Epithelial cell of esophagus (primary cell): Measurements from ENCODE around the gene TMEM54.
A peak's percentile ranks its signal among the peaks of the same experiment; 100 is the strongest.

Experiments used
- DNase-seq: peaks from one replicate; pipeline ENCODE4 v3.0.0; 2010; ENCODE audit warnings: low read depth
- H3K4me3 ChIP-seq: 2 replicates; pipeline ENCODE4 v1.5.1; 2011; ENCODE audit warnings: mild to moderate bottlenecking, low read length, control low read depth
- TF ChIP-seq, protein P1 (sequence below): IDR thresholded peaks from 2 replicates; pipeline ENCODE4 v1.5.1; 2011; ENCODE audit warnings: low read depth, mild to moderate bottlenecking, low read length, control low read depth, inconsistent platforms; ENCODE audit not compliant: insufficient read depth; ENCODE audit errors: missing control alignments

The TMEM54 gene

DNA sequence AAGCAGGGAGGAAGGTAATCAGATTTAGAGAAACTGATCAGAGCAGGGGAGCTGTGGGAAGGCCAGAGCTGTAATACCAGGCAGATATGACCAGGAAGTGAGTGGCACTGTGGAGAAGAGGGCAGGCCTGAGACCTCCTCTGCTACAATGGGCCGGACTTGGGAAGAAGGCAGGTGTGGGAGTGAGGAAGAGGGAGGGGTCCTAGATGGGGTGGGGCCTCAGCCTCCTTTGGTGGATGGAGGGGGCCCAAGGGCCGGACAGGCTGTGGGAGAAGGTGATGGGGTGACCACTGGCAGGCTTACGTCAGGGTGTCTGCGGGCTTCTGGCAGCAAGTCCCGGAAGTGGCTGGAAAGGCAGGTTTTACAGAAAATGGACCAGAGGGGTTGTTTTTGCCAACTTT lies 19.9 kb downstream of the TMEM54 start:
- TF ChIP-seq, protein P1, sequence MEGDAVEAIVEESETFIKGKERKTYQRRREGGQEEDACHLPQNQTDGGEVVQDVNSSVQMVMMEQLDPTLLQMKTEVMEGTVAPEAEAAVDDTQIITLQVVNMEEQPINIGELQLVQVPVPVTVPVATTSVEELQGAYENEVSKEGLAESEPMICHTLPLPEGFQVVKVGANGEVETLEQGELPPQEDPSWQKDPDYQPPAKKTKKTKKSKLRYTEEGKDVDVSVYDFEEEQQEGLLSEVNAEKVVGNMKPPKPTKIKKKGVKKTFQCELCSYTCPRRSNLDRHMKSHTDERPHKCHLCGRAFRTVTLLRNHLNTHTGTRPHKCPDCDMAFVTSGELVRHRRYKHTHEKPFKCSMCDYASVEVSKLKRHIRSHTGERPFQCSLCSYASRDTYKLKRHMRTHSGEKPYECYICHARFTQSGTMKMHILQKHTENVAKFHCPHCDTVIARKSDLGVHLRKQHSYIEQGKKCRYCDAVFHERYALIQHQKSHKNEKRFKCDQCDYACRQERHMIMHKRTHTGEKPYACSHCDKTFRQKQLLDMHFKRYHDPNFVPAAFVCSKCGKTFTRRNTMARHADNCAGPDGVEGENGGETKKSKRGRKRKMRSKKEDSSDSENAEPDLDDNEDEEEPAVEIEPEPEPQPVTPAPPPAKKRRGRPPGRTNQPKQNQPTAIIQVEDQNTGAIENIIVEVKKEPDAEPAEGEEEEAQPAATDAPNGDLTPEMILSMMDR, result no peak
- no peak overlapping the region for H3K4me3 ChIP-seq
- no peak for DNase-seq

DNA sequence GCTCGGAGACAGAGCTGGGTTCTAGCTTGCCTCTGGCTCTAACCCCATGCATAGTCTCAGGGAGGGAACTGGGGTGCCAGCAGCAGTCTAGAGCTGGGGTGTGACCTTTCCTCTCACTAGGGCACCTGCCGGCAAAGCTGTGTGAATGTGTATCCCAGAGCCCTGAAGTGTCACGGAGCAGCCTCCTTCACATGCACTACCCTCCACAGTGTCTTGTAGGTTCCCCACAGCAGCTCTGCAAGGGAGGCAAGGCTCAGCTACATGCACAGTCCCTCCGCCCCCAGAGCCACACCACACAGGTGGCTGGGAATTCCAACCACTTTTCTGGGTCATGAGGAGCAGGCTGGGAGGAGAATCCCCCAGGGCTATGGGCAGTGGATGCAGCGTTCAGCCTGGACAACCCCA lies 22.6 kb downstream of the TMEM54 start:
- no peak overlapping the region for H3K4me3 ChIP-seq
- DNase-seq, result no peak
- TF ChIP-seq, protein P1, result no peak

GRCh38 chr1:32878183-32878582 lies 23.0 kb downstream of the TMEM54 start:
- TF ChIP-seq, protein P1, result no peak
- H3K4me3 ChIP-seq, result no peak overlapping the region
- DNase-seq, result peak; percentile 85

DNA sequence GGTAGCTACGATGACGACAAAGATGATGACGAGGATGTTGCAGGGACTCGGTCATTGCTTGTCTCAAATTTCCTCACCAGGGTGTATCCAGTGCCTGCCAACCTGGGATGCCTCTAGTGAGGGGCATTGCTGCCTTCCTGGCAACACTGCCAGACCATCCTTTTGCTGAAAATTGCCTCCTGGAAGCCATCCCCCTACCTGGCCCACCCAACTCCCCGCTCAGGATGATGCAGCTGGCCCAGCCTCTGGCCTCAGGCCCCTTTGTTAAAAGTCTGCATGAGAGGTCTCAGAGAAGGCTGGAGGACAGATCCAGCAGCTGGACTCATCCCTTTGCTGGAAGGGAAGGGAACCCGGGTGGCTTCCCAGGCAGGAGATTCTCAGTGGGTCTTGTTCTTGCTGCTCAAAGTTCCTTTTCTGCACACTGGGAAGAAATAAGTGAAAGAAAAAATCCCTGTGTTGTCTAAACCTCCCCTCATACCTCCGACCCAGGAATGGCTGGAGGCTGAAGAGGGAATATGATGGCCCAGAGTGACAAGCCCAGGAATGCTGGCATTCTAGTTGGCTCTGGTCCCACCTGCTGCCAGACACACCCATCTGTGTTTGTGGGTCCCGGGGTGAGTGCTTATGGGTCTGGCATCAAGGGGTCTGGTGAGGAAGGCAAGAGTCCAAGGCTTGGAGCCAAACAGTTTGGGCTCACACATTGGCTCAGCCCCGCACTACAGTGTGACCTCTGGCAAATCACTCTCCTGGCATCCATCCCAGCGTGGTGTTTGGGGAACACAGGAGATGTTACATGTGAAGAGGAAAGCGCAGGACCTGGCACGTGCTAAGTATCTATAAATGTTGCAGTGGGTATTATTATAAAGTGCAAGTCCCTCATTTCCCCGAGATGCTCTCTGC lies 23.7 kb downstream of the TMEM54 start:
- DNase-seq, result no peak
- no peak overlapping the region for H3K4me3 ChIP-seq
- TF ChIP-seq, protein P1, result no peak

DNA sequence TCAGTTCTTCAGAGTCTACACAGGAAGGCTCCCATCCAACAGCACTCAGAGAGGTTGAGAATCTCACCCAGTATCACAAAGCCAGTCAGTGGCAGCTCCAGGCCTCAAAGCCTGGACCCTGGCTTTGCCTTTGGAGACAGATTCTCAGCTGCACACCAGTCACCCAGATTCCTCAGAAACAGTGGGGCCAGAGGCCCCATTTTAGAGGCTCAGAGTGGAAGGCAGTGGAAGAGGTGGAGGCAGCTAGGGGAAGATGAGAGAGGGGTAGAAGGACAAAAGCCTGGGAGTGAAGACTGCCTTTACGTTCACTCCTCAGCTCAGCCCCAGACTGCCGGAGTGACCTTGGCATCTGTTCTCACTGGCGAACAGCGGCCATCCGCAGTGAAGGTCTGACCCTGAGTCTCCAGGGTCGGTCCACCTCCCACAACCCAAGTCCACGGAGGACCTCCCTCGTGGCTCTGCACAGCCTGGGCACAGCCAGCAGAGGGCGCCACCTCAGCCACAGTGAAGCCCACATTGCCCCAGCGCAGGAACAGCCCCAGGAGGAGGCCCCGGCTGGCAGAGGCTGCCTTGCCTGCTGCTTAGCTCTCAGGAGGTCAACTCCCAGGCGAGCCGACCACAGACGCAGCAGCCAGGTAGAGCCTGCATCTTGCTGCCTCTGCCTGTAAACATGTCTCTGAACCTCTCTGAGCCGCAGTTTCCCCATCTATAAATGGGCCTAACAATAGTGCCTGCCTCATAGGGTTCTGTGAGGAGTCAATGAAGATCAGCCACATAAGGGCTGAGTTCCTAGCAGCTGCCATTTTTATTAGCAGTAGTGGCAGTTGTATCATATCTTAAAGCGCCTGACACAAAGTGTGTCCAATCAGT lies 24.6 kb downstream of the TMEM54 start:
- TF ChIP-seq, protein P1, result peak; percentile 85
- H3K4me3 ChIP-seq, result no peak overlapping the region
- peak; percentile 58 for DNase-seq

DNA sequence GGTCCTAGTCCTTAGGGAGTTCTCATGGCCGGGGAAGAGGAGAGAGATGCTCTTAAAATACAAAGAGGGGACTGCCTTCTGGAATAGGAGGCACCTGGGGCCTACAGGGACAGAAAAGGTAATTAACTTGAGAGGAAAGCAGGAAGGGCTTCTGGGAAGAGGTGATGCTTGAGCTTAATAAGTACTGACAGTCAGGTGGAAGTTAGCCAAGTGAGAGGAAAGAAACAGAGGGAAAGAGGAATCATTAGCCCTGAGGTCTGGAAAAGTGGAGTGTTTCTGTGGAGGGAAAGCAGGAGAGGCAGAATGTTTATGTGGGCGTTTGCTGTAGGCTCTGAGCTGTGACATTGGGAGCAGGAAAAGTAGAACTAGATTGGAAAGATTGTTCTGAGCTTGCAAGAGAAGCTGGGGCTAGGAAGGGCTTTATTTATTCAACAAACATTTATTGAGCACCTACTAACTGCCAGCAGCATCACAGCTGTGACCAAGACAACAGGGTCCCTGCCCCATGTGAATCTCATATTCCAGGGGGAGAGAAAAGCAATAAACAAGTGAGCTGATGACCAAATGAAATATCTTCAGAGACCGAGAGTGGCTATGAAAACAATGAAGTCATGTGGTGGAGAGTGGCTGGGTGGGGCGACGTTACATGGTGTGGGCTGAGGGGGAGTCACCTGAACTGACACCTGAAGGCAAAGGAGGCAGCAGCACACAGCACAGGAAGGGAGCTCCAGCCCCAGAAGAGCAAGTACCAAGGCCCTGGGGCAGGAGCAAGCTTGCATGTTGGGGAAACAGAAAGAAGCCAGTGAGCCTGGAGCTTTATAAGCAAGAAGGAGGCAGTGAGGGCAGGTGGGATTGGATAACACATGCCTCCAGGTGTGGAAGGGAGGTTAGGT lies 26.1 kb downstream of the TMEM54 start:
- no peak overlapping the region for H3K4me3 ChIP-seq
- TF ChIP-seq, protein P1, result no peak
- no peak for DNase-seq
